T-helper 17 cell (primary cell): ENCODE results near the gene IL3RA. TPM values are rescaled to one million over a fixed set of nuclear protein-coding genes. Genes with fewer than 3 reads are reported as not detected.
"Not testable (repeated sequence)": the region's sequence is repeated elsewhere in the genome, so short reads cannot be mapped to it uniquely, and the experiment has no call there.

Source experiments
- ATAC-seq: fragments of 150-1000 bp; cut with Tn5 transposase; 2 replicates; pipeline ENCODE4 v1.10.0; 2021; ENCODE audit warnings: mild to moderate bottlenecking, moderate library complexity
- DNase-seq, 3 donors: peaks; one replicate each; pipeline versions ENCODE4 v3.0.0 to v3.0.0-alpha.2; 2020 to 2021
- H3K9me3 ChIP-seq: one replicate; pipeline ENCODE4 v1.7.0; 2013; ENCODE audit warnings: low read length, mild to moderate bottlenecking; ENCODE audit not compliant: control insufficient read depth, poor library complexity, severe bottlenecking
- H3K27ac Mint-ChIP-seq: one replicate; pipeline ENCODE4 v1.8.0; 2022; ENCODE audit warnings: mild to moderate bottlenecking, moderate library complexity, mixed read lengths
- H3K27me3 Mint-ChIP-seq: one replicate; pipeline ENCODE4 v1.8.0; 2022; ENCODE audit warnings: mixed read lengths
- H3K36me3 Mint-ChIP-seq: one replicate; pipeline ENCODE4 v1.8.0; 2022; ENCODE audit warnings: low read depth, mixed read lengths
- H3K4me1 Mint-ChIP-seq: one replicate; pipeline ENCODE4 v1.8.0; 2022; ENCODE audit warnings: mild to moderate bottlenecking, mixed read lengths
- H3K4me3 Mint-ChIP-seq: one replicate; pipeline ENCODE4 v1.8.0; 2022; ENCODE audit warnings: mild to moderate bottlenecking, moderate library complexity, mixed read lengths
- total RNA-seq, 4 donors: library from RNA in 2 of 4; stranded (reverse) in 2 of 4; gene quantifications; one replicate each; pipeline ENCODE4 v1.2.3 and lab custom pipeline; 2022 to 2026

Gene IL3RA
- total RNA-seq, 2 donors from 2014 or later, result 0.60 to 2.8 TPM

- no peak overlapping the region for H3K4me3 Mint-ChIP-seq
- no peaks in the 10 kb centered on the region for H3K27me3 Mint-ChIP-seq
- H3K4me1 Mint-ChIP-seq, result no peaks in the 10 kb centered on the region
- peak overlapping the region; percentile 0 for H3K27ac Mint-ChIP-seq
- peaks cover 5% of the 10 kb centered on the region for H3K9me3 ChIP-seq
- H3K36me3 Mint-ChIP-seq, result peaks cover 13% of the 10 kb centered on the region
- ATAC-seq (no peak), DNase-seq (no peak)
Measured at GRCh38 chrX:1420371-1420770, 83.8 kb downstream of the IL3RA start.

- no peak overlapping the region for H3K27ac Mint-ChIP-seq
- DNase-seq (no peak), ATAC-seq (no peak)
- no peak overlapping the region for H3K4me3 Mint-ChIP-seq
- H3K27me3 Mint-ChIP-seq, result no peaks in the 10 kb centered on the region
- H3K9me3 ChIP-seq, result peaks cover 5% of the 10 kb centered on the region
- peaks cover 13% of the 10 kb centered on the region for H3K36me3 Mint-ChIP-seq
- H3K4me1 Mint-ChIP-seq, result no peaks in the 10 kb centered on the region
Measured at GRCh38 chrX:1421433-1422134, 85.0 kb downstream of the IL3RA start.

DNA sequence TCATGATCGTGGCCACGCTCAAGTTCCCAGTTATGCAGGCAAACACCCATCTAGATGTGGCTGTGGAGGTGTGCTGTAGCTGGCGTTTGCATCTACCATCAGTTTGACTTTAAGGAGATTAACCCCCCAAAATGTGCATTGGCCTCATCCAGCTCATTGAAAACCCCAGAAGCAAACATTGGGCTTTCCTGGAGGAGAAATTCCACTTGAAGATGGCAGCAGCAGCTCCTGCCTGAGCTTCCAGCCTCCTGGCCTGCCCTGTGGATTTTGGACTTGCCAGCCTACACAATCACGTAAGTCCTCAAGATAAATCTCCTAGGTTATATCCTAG is 85.5 kb downstream of the IL3RA start:
- DNase-seq (no peak), ATAC-seq (no peak)
- H3K9me3 ChIP-seq, result peaks cover 5% of the 10 kb centered on the region
- Mint-ChIP-seq H3K27me3 (no peaks in the 10 kb centered on the region), H3K4me1 (no peaks in the 10 kb centered on the region), H3K4me3 (no peak overlapping the region), H3K36me3 (peaks cover 13% of the 10 kb centered on the region), H3K27ac (no peak overlapping the region)

DNA sequence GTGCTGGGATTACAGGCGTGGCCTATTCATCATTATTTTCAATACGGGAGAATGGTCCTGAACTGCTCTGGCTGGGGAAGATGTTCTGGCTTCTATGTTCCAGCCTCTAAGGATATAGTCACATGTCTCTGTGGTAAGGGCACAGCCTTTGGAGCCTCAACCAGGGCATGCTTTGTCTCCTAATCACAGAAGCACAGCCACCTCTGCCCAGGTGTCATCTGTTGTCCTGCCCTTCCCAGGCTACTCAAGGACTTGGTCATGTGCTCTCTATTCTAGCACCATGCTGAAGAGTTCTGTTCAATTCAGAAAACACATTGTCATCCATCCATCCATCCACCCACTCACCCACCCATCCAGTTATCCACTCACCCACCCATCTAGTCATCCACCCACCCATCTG is 86.6 kb downstream of the IL3RA start:
- Mint-ChIP-seq H3K4me3 (peak overlapping the region; percentile 25), H3K27me3 (no peaks in the 10 kb centered on the region), H3K36me3 (peaks cover 13% of the 10 kb centered on the region), H3K27ac (no peak overlapping the region), H3K4me1 (peaks cover 2% of the 10 kb centered on the region)
- peaks cover 5% of the 10 kb centered on the region for H3K9me3 ChIP-seq
- DNase-seq (no peak), ATAC-seq (no peak)

DNA sequence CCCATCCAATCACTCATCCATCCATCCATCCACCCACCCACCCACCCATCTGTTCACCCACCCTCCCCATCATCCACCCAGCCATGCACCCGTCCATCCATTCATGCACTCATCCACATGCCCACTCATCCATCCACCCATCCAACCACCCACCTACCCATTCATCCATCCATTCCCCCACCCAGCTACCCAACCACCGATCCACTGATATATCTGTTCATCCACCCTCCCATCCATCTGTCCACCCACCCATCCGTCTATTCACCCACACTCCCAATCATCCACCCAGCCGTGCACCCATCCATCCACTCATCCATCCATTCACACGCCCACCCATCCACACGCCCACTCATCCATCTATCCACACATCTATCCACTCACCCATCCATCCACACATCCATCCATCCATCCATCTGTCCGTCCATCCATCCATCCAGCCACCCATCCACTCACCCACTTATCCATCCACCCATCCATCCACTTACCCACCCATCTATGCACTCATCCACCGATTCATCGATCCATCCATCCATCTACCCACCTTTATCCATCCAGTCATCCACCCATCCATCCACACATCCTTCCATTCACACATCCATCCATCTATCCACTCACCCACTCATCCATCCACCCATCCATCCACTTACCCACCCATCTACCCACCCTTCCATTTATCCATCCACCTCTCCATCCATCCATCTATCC is 87.7 kb downstream of the IL3RA start:
- H3K4me3 Mint-ChIP-seq, result no peak overlapping the region
- peaks cover 2% of the 10 kb centered on the region for H3K4me1 Mint-ChIP-seq
- peaks cover 13% of the 10 kb centered on the region for H3K36me3 Mint-ChIP-seq
- no peak overlapping the region for H3K27ac Mint-ChIP-seq
- no peaks in the 10 kb centered on the region for H3K27me3 Mint-ChIP-seq
- ATAC-seq (no peak), DNase-seq (no peak)
- H3K9me3 ChIP-seq, result peaks cover 5% of the 10 kb centered on the region

DNA sequence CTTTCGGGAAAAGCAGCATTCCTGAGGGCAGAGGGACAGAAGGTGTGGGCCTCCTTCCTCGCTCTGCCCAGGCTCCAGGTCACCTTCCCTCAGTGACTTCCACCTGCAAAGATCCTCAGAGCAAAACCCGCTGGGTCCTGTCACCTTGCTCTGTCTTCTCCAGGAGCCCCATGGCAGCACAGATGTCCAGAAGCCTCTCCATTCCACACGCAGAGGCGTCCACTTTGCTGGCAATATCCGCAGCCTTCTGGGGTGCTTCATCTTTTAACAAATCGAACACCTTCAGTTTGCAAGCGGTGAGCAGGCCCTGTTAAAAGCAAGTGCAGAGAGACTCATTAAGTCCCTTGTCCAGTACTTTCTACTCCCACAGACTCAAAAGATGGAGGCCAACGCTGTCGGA is 88.8 kb downstream of the IL3RA start:
- no peak overlapping the region for H3K4me3 Mint-ChIP-seq
- H3K4me1 Mint-ChIP-seq, result peaks cover 2% of the 10 kb centered on the region
- ATAC-seq (no peak), DNase-seq (no peak)
- no peak overlapping the region for H3K27ac Mint-ChIP-seq
- peaks cover 5% of the 10 kb centered on the region for H3K9me3 ChIP-seq
- no peaks in the 10 kb centered on the region for H3K27me3 Mint-ChIP-seq
- peaks cover 8% of the 10 kb centered on the region for H3K36me3 Mint-ChIP-seq

- H3K9me3 ChIP-seq, DNase-seq, ATAC-seq, H3K4me1 Mint-ChIP-seq, H3K27me3 Mint-ChIP-seq, H3K4me3 Mint-ChIP-seq, H3K36me3 Mint-ChIP-seq: not testable (repeated sequence)
- peak overlapping the region; percentile 32 for H3K27ac Mint-ChIP-seq
Measured at GRCh38 chrX:1426321-1426720, 89.7 kb downstream of the IL3RA start.

- DNase-seq (no peak), ATAC-seq (no peak)
- H3K36me3 Mint-ChIP-seq, result peaks cover 8% of the 10 kb centered on the region
- no peaks in the 10 kb centered on the region for H3K9me3 ChIP-seq
- H3K4me3 Mint-ChIP-seq, result no peak overlapping the region
- H3K27ac Mint-ChIP-seq, result no peak overlapping the region
- no peaks in the 10 kb centered on the region for H3K27me3 Mint-ChIP-seq
- H3K4me1 Mint-ChIP-seq, result peaks cover 2% of the 10 kb centered on the region
Measured at GRCh38 chrX:1427756-1428155, 91.2 kb downstream of the IL3RA start.

DNA sequence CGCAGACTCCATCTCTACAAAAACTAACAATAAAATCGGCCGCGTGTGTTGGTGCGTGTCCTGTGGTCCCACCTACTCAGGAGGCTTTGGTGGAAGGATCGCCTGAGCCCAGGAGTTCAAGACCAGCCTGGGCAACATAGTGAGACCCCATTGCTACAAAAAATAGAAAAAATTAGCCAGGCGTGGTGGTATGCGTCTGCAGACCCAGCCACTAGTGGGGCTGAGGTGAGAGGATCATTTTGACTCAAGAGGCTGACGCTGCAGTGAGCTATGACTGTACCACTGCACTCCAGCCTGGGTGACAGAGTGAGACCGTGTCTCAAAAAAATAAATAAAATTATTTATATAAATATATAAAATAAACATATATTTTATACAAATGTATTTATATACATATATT is 93.9 kb downstream of the IL3RA start:
- H3K9me3 ChIP-seq, result no peaks in the 10 kb centered on the region
- H3K4me1 Mint-ChIP-seq, result peaks cover 2% of the 10 kb centered on the region
- H3K27me3 Mint-ChIP-seq, result no peaks in the 10 kb centered on the region
- H3K36me3 Mint-ChIP-seq, result no peaks in the 10 kb centered on the region
- H3K4me3 Mint-ChIP-seq, result no peak overlapping the region
- DNase-seq (no peak), ATAC-seq (no peak)
- H3K27ac Mint-ChIP-seq, result no peak overlapping the region

Other genes with a start within 250 kb of the IL3RA start
- gene CRLF2, start 124.1 kb upstream of the IL3RA start, total RNA-seq, result under 1 TPM; 0.26 to 0.40 TPM
- 1 to 10 TPM; 3.4 to 5.2 TPM for gene CSF2RA, start 68.0 kb upstream of the IL3RA start, total RNA-seq
- 100 to 1,000 TPM; 314 to 329 TPM for gene SLC25A6, start 55.3 kb downstream of the IL3RA start, total RNA-seq
- gene ASMTL, start 116.1 kb downstream of the IL3RA start, total RNA-seq, result 10 to 100 TPM; 33.8 to 34.6 TPM
- 100 to 1,000 TPM; 131 to 141 TPM for gene P2RY8, start 200.4 kb downstream of the IL3RA start, total RNA-seq